Measurements from ENCODE around the gene HSPB6.

The HSPB6 gene

DNA sequence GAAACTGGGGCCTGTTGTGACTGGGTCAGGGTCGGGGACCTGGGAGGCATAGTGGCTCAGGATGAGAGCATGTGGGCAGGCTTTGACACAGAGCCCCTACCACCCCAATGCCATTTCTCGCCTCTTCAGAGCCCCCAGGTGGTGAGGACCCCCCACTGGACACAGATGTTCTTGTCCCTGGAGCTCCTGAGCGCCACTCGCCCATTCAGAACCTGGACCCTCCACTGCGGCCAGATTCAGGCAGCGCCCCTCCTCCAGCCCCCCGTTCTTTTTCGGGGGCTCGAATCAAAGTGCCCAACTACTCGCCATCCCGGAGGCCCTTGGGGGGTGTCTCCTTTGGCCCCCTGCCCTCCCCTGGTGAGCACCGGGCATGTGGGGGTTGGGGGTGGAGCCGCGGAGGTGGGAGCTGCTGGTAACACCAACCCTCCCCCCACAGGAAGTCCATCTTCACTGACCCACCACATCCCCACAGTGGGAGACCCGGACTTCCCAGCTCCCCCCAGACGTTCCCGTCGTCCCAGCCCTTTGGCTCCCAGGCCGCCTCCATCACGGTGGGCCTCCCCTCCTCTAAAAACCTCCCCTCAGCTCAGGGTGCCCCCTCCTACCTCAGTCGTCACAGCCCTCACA, 24.9 kb downstream of the HSPB6 start:
- TF ChIP-seq, protein P1, sequence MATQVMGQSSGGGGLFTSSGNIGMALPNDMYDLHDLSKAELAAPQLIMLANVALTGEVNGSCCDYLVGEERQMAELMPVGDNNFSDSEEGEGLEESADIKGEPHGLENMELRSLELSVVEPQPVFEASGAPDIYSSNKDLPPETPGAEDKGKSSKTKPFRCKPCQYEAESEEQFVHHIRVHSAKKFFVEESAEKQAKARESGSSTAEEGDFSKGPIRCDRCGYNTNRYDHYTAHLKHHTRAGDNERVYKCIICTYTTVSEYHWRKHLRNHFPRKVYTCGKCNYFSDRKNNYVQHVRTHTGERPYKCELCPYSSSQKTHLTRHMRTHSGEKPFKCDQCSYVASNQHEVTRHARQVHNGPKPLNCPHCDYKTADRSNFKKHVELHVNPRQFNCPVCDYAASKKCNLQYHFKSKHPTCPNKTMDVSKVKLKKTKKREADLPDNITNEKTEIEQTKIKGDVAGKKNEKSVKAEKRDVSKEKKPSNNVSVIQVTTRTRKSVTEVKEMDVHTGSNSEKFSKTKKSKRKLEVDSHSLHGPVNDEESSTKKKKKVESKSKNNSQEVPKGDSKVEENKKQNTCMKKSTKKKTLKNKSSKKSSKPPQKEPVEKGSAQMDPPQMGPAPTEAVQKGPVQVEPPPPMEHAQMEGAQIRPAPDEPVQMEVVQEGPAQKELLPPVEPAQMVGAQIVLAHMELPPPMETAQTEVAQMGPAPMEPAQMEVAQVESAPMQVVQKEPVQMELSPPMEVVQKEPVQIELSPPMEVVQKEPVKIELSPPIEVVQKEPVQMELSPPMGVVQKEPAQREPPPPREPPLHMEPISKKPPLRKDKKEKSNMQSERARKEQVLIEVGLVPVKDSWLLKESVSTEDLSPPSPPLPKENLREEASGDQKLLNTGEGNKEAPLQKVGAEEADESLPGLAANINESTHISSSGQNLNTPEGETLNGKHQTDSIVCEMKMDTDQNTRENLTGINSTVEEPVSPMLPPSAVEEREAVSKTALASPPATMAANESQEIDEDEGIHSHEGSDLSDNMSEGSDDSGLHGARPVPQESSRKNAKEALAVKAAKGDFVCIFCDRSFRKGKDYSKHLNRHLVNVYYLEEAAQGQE (IDR thresholded peaks at IDR 0.05; ENCODE audit: insufficient replicate concordance, low read depth): no peak
- no peak for TF ChIP-seq SPI1 (IDR thresholded peaks at IDR 0.05; ENCODE audit: borderline replicate concordance, low read depth)
- H3K27ac ChIP-seq (replicated peaks): no peak overlapping the region

DNA sequence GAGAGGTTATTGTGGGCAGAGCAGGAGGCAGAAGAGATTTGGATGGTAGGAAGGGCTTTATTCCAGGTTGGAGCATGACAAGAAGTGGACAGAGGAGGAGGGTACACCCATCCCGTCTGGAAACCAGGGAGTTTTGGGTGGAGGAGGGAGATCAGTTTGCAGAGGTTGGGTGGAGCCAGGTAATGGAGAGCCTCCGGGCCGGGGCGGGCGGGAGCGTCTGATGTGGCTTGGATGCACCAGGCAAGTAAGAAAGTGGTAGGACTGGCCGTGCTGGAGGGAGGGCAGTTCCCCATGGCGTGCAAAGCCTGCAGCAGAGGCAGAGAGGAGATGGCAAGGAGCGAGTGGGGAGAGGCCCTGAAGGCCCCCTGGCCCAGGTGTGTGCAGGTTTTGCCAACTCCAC, 25.5 kb downstream of the HSPB6 start:
- DNase-seq (ENCODE audit: low read depth in 1 of 2, low spot score in 1 of 2): no peak
- no peaks in the 10 kb centered on the region for H3K27me3 ChIP-seq (ENCODE audit: insufficient read depth, poor library complexity, severe bottlenecking)
- TF ChIP-seq GABPA (IDR thresholded peaks at IDR 0.05; ENCODE audit: low read depth): no peak
- TF ChIP-seq, protein P1 (IDR thresholded peaks at IDR 0.05; ENCODE audit: insufficient replicate concordance, low read depth): no peak
- no peak for TF ChIP-seq SPI1 (IDR thresholded peaks at IDR 0.05; ENCODE audit: borderline replicate concordance, low read depth)
- TF ChIP-seq POLR2AphosphoS5 (IDR thresholded peaks at IDR 0.05; ENCODE audit: low read depth): no peak
- TF ChIP-seq, protein P2, sequence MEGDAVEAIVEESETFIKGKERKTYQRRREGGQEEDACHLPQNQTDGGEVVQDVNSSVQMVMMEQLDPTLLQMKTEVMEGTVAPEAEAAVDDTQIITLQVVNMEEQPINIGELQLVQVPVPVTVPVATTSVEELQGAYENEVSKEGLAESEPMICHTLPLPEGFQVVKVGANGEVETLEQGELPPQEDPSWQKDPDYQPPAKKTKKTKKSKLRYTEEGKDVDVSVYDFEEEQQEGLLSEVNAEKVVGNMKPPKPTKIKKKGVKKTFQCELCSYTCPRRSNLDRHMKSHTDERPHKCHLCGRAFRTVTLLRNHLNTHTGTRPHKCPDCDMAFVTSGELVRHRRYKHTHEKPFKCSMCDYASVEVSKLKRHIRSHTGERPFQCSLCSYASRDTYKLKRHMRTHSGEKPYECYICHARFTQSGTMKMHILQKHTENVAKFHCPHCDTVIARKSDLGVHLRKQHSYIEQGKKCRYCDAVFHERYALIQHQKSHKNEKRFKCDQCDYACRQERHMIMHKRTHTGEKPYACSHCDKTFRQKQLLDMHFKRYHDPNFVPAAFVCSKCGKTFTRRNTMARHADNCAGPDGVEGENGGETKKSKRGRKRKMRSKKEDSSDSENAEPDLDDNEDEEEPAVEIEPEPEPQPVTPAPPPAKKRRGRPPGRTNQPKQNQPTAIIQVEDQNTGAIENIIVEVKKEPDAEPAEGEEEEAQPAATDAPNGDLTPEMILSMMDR (IDR thresholded peaks at IDR 0.05; ENCODE audit: insufficient read depth, low read length): no peak
- no peak overlapping the region for H3K4me3 ChIP-seq (replicated peaks; ENCODE audit: insufficient read depth, low read length)
- H3K27ac ChIP-seq (replicated peaks): no peak overlapping the region

More for the DNA sequence above, 24.9 kb downstream of the HSPB6 start:
- Histone ChIP-seq H3K27me3 (ENCODE audit: insufficient read depth, poor library complexity, severe bottlenecking) (no peaks in the 10 kb centered on the region), H3K4me3 (replicated peaks; ENCODE audit: insufficient read depth, low read length) (no peak overlapping the region)
- no peak for DNase-seq (ENCODE audit: low read depth in 1 of 2, low spot score in 1 of 2)

DNA sequence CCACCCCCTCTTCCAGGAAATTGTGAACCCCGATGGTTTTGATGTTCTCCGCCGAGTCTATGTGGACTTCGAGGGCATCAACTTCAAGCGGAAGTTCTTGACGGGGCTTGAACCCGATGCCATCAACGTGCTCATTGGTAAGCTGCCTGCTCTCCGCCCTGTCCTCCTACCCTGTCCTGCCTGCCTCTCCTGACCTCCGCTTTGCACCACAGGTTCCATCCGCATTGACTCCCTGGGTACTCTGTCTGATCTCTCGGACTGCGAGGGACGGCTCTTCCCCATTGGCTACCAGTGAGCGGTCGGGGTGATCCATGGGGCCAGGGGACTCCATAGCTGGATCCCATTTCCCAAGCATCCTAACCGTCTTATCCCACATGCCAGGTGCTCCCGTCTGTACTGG, 26.5 kb downstream of the HSPB6 start:
- TF ChIP-seq GABPA (IDR thresholded peaks at IDR 0.05; ENCODE audit: low read depth): no peak
- TF ChIP-seq, protein P1 (IDR thresholded peaks at IDR 0.05; ENCODE audit: insufficient replicate concordance, low read depth): no peak
- TF ChIP-seq POLR2AphosphoS5 (IDR thresholded peaks at IDR 0.05; ENCODE audit: low read depth): no peak
- TF ChIP-seq, protein P2 (IDR thresholded peaks at IDR 0.05; ENCODE audit: insufficient read depth, low read length): no peak
- TF ChIP-seq SPI1 (IDR thresholded peaks at IDR 0.05; ENCODE audit: borderline replicate concordance, low read depth): no peak
- no peaks in the 10 kb centered on the region for H3K27me3 ChIP-seq (ENCODE audit: insufficient read depth, poor library complexity, severe bottlenecking)
- no peak overlapping the region for H3K4me3 ChIP-seq (replicated peaks; ENCODE audit: insufficient read depth, low read length)
- no peak overlapping the region for H3K27ac ChIP-seq (replicated peaks)
- DNase-seq (ENCODE audit: low read depth in 1 of 2, low spot score in 1 of 2): no peak

Measured in HL-60 (cell line).